Measurements from ENCODE around the gene ADAMTSL3.

The ADAMTSL3 gene

DNA sequence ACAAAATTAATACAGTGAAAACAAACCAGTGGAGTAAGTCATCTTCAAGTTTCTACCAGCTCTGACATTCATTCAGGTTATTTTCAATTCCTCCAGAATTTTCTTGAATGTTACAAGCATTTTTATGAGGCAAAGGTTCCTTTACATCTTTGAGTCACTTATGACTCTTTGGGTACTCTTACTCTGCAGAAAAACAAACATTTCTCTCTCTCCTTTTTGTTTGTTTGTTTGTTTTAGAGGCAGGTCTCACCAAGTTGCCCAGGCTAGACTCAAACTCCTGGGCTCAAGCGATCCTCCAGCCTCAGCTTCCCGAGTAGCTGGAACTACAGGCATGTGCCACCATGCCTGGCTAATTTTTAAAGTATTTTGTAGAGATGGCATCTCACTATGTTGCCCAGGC lies 233.5 kb downstream of the ADAMTSL3 start:
- no peak for DNase-seq

GRCh38 chr15:83887961-83888360 lies 234.0 kb downstream of the ADAMTSL3 start:
- no peak for DNase-seq

- no peak for DNase-seq
Observed at GRCh38 chr15:83889995-83890394, 236.1 kb downstream of the ADAMTSL3 start.

- no peak for DNase-seq
Observed at GRCh38 chr15:83890587-83890986, 236.7 kb downstream of the ADAMTSL3 start.

- DNase-seq: no peak
Observed at GRCh38 chr15:83892498-83892897, 238.6 kb downstream of the ADAMTSL3 start.

- no peak for DNase-seq
Observed at GRCh38 chr15:83893308-83893707, 239.4 kb downstream of the ADAMTSL3 start.

GRCh38 chr15:83897037-83897436 lies 243.1 kb downstream of the ADAMTSL3 start:
- no peak for DNase-seq

DNA sequence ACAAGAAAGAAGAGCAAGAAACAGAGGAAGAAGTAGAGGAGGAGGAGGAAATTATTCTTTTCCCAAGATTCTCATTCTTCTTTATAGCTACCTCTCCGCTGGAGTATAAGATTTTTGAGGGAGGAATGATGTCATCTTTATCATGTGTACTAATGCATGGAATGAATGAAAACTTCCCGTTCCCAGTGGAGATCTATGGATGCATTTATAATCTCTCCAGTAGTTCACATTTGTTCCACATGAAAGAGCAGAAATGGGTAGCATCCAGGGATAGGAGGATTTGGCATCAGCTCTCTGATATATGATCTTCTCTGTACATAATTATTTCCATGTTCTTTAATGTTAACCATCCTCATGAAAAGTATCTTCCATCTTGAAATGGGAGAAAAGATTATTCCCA lies 244.4 kb downstream of the ADAMTSL3 start:
- no peak for DNase-seq

DNA sequence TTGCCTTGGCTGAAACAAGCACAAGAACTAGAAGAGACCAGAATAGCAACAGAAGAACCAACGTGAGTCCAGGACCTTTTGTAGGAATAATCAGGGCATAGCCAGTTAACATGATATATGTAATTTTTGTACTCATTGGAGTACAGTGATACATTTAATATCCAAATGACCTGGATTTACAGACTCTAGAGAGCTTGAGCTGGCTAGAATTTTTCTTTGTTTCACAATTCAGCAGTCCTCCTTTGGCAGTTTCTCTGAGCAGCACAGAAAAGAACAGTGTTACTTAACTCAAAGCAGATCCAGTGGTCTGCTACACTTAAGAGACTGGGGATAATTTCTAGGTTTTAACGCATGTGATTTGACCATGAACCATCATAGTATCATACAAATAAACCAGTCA lies 245.7 kb downstream of the ADAMTSL3 start:
- no peak for DNase-seq

DNA sequence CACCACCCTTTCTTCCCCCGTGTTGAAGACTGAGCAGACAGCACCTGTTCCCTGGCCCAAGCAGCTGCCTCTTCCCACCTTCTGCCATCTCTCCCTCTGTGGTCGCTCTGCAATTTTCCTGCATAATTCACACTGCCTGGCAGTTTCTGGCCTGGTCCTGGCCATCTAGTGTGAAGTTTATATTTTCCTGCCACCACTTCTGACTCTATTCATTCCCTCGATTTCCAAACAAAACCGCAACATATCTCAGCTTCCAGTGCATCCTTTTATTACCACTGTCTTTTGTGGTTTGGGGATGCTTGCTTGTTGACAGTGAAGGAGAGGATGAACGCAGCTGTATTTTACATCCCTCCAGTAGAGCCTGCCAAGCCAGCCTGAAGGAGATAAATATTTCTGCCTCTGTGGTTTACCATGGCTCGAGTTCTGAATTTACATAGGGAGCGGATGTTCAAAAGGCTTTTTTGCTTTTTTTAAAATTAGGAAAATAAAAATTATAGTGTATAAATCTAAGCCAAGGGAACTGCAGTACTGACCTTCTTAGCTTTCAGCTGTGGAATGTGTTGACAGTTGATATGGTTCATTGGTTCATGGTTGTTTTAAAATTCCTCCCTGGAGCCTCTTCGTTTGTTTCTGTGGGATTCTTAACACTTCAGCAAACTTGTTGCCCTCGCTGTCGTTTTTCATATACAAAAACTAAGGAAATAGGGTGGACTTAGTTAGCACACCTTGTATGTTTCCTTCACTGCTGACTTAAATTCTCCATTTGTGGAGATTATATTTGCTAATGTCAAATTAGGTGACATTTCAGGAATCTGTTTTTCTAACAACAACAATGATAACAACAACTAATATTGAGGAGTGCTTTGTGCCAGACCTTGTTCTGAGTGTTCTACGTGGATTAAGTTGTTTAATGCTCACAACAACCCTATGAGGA lies 250.5 kb downstream of the ADAMTSL3 start:
- no peak for DNase-seq

GRCh38 chr15:83905556-83906273 lies 251.8 kb downstream of the ADAMTSL3 start:
- no peak for DNase-seq

- no peak for DNase-seq
Observed at GRCh38 chr15:83911345-83911744, 257.4 kb downstream of the ADAMTSL3 start.

- DNase-seq: no peak
Observed at GRCh38 chr15:83912343-83912742, 258.4 kb downstream of the ADAMTSL3 start.

DNA sequence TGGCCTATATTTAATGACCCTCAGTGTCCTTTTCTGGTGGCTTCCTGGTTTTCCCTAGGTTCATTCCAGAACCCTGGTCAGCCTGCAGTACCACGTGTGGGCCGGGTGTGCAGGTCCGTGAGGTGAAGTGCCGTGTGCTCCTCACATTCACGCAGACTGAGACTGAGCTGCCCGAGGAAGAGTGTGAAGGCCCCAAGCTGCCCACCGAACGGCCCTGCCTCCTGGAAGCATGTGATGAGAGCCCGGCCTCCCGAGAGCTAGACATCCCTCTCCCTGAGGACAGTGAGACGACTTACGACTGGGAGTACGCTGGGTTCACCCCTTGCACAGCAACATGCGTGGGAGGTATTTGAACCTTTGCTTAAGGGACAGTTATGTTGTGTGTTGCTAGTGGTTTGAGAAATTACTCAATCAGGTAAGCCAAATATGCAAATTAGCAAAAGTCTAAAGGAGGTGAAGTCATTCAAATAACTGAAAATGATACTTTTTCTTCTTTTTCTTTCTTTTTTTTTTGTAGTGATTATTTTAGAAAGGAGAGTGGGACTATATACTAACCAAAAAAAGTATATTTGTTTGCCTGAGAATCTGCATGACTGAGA lies 259.2 kb downstream of the ADAMTSL3 start:
- DNase-seq: no peak

DNA sequence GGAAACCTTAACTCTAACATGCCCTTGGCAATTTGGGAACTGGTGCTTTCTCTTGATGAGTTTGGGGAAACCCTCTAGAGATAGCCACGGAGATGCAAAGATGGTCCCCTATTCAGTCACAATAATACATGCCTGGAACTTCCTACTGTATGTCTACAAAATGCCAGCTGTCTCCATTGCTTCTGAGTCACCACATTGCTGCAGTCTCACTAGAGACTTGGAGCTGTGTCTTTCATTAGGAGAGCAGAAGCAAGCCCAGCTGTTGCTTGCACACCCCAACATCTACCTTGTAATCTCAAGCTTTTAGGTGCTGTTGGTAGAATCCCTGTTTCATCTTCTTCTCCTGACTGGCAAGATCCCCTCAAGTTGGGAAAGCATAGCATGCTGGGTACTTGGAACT lies 261.0 kb downstream of the ADAMTSL3 start:
- DNase-seq: no peak

DNA sequence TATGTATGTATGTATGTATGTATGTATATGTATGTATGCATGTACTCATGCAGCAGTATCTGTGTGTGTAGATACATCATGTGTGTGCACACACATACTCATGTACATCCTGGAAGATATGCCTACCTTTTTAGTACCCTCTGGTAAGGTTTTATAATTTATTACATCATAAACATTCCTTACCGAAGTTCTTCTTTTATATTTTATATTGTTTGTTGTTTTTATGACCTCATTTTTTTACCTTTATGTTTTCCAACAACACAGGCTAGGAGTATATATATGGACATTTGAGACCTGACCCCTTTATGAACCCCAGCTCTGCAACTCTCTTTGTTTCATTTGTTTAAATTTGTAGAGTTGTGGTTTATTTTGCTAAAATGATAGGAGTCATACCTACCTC lies 263.5 kb downstream of the ADAMTSL3 start:
- no peak for DNase-seq

GRCh38 chr15:83918011-83918410 lies 264.1 kb downstream of the ADAMTSL3 start:
- no peak for DNase-seq

DNA sequence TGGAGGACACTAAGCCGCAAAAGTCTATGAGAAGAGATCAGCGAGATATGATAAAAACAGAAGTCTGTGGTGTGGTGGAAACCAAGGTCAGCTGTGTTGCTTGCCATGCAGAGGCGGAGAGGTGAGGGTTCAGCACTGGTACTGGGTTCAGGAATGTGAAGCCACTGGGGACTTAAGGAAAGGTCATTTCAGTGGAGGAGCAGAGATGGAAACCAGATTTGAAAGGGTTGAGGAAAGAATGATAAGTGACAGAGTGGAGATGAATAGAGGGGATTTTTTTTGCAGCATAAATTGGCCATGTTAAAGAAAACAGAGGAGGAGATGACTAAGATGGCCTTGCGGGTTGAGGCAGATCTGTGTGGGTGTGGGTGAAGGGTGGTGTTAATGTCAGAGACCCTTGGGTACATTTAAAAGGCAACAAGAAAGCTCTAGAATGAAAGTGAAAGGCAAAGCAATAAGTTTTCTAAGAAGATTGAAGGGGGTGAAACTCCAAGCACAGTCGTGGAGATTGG lies 265.5 kb downstream of the ADAMTSL3 start:
- DNase-seq: no peak

GRCh38 chr15:83919978-83920510 lies 266.1 kb downstream of the ADAMTSL3 start:
- no peak for DNase-seq

GRCh38 chr15:83922649-83923294 lies 268.8 kb downstream of the ADAMTSL3 start:
- DNase-seq: no peak

DNA sequence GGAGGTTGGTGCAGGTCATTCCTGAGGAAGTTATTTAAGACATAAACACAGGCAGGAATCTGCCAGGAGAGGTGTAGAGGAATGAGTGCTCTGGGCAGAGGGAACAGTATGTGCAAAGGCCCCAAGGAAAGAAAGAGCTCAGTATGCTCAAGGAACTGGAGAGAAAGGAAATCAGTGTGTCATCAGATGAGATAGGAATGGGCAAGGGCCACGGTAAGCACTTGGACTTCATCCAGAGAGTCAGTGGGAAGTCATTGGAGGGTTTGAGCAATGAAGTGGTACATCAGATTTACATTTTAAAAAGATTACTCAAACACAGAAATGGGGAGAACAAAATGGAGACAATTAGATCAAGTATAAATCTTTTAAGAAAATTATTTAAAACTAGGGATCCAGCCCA lies 272.2 kb downstream of the ADAMTSL3 start:
- no peak for DNase-seq

GRCh38 chr15:83927704-83928391 lies 273.9 kb downstream of the ADAMTSL3 start:
- no peak for DNase-seq

All from suppressor macrophage (primary cell).